Lower leg skin (tissue), 4 donors: ENCODE results near the gene AGPS. TPM values are rescaled to one million over a fixed set of nuclear protein-coding genes. Genes with fewer than 3 reads are reported as not detected.
"Not testable (repeated sequence)": the region's sequence is repeated elsewhere in the genome, so short reads cannot be mapped to it uniquely, and the experiment has no call there.

ENCODE experiments used
- DNase-seq, 2 donors: peaks; one replicate each; pipeline ENCODE4 v3.0.0-alpha.2; 2019; ENCODE audit warnings: low spot score in 2 of 2
- H3K4me3 ChIP-seq: fragments of 200-600 bp; sonication (generic); 2 replicates; pipeline ENCODE4 v1.5.1; 2017; ENCODE audit warnings: mild to moderate bottlenecking, low read depth; ENCODE audit not compliant: poor library complexity, severe bottlenecking
- POLR2A ChIP-seq, 2 donors: fragments of 450-650 bp; IDR thresholded peaks; one replicate each; pipeline ENCODE4 v1.6.1; 2016 to 2017; ENCODE audit warnings: antibody characterized with exemption in 2 of 2, mild to moderate bottlenecking in 1 of 2, moderate library complexity in 1 of 2
- WGBS, 2 donors: methylation state at CpG; one replicate each; pipeline ENCODE4 v1.1.5; 2018; 5-methylcytosine and 5-hydroxymethylcytosine counted together
- intact Hi-C: fragments of 100-400 bp; cut with DNase I; formaldehyde crosslinking; loops from one replicate; pipeline ENCODE4 v1.15.0; 2023; ENCODE audit warnings: low total_unique reads
- total RNA-seq, 4 donors: library from RNA; depleted of rRNA; stranded (reverse); fragments of >200 nt; gene quantifications; one replicate each; pipeline ENCODE4 v1.1.0, GENCODE V29; 2016
- TF ChIP-seq, protein P1 (sequence below), 3 donors: fragments of 450-650 bp; IDR thresholded peaks; one replicate each; pipeline ENCODE4 v1.5.1; 2016; ENCODE audit warnings: antibody characterized with exemption in 3 of 3, mild to moderate bottlenecking in 3 of 3, moderate library complexity in 2 of 3

The AGPS gene
- total RNA-seq, 4 donors from 2014 or later = 14.1 to 29.8 (median 21.0) TPM

DNA sequence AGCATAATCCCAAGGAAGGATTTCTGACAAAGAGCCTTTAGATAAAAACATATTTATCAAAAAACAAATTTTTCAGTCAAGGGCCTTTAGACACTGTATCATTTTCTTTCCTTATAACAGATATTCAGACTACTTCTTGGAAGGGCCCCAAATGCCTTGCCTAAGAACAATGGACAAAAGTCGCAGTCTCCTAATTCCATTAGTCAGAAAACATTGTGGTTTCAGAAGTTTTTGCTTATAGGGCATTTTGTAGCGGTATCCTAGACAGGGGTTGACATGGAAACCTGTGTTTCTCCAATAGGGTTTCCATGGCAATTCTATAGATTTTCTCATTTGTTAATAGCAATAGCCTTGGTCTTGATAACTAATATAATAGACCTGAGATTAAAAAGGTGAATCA, 36.7 kb upstream of the AGPS start:
- H3K4me3 ChIP-seq = no peak overlapping the region
- intact Hi-C loops = no loop called here
- TF ChIP-seq, protein P1, sequence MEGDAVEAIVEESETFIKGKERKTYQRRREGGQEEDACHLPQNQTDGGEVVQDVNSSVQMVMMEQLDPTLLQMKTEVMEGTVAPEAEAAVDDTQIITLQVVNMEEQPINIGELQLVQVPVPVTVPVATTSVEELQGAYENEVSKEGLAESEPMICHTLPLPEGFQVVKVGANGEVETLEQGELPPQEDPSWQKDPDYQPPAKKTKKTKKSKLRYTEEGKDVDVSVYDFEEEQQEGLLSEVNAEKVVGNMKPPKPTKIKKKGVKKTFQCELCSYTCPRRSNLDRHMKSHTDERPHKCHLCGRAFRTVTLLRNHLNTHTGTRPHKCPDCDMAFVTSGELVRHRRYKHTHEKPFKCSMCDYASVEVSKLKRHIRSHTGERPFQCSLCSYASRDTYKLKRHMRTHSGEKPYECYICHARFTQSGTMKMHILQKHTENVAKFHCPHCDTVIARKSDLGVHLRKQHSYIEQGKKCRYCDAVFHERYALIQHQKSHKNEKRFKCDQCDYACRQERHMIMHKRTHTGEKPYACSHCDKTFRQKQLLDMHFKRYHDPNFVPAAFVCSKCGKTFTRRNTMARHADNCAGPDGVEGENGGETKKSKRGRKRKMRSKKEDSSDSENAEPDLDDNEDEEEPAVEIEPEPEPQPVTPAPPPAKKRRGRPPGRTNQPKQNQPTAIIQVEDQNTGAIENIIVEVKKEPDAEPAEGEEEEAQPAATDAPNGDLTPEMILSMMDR (IDR thresholded peaks at IDR 0.05) = no peak
- DNase-seq = no peak
- 76 to 78% methylated on average over 2 of the region's 2 CpGs for WGBS, 2 donors

DNA sequence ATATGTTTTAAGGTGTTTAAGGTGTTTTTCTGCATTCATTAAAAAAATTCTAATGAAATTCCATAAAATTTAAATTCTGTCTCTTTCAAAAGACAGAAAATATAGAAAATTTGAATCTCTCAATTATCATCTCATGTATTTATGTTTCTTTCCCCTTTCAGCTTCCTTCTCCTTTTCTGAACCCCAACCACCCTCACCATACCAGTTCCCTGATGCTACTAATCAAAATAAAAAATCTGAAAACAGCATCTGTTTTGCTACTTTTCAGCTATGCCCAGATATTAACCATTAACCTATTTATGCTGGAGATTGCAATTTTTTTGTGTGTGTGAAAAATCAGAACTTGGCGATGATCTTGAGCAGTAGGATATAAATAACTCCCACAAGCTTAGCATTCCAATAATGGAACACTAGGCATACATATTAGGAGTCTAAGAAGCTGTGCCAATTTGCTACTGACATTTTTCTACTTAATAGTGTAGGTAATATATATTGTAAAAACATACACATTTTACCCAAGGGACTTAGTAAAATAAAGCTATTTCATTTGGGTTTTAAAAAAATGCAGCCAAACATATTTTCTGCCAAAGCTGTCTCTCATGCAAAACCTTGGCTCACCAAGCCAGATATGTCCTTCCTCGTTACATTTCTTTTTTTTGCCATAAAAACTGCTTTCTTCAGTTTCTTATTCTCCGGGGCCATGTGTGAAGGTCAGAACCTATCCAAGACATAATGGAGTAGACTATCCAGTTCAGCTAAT, 32.6 kb upstream of the AGPS start:
- TF ChIP-seq, protein P1 (IDR thresholded peaks at IDR 0.05) = no peak
- no peak for TF ChIP-seq POLR2A (IDR thresholded peaks at IDR 0.05)
- WGBS, 2 donors = 45 to 56% methylated on average over 3 of the region's 3 CpGs
- DNase-seq = no peak
- intact Hi-C loops = no loop called here
- H3K4me3 ChIP-seq = no peak overlapping the region

DNA sequence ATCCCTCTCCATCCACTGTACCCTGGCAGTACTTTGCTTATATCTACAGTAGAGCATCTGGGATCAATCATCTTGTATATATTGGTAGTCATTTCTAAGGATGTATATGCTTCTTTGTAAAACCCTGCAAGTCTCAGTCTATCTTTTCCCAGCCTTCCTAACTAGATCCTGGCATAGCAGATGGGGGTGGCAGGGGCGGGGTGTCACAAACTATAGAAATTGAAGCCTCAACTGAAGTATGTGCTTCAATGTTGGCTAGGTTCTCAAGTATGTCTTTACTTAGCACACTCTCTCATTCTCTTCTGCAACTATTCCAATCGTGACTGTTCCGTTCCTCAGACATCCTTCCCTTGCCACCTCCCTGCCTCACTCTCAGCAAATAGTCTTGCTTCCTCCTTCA, 30.1 kb upstream of the AGPS start:
- no peak for TF ChIP-seq POLR2A (IDR thresholded peaks at IDR 0.05)
- TF ChIP-seq, protein P1 (IDR thresholded peaks at IDR 0.05) = no peak
- DNase-seq = no peak
- WGBS, 2 donors = 76 to 88% methylated on average over 3 of the region's 3 CpGs
- H3K4me3 ChIP-seq = no peak overlapping the region
- intact Hi-C loops = no loop called here

DNA sequence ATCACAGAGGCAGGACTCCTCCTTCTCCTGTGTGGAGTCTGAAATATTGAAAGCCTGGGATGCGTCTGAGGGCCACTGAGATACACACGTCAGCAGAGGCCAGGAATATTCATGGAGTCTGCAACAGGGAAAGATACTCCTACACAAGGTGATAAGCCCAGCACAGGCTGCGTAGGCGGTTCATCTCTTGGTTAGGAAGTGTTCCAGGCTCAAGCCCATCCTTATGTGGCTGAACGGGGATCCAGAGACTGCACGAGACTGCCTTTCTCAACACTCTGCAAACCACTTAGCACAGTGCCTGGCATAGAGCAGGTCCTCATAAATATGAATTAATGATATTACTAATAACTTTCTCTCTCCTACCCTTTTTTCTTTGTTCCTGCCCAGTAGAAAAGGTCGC, 29.2 kb upstream of the AGPS start:
- no peak for DNase-seq
- TF ChIP-seq, protein P1 (IDR thresholded peaks at IDR 0.05) = no peak
- no peak for TF ChIP-seq POLR2A (IDR thresholded peaks at IDR 0.05)
- 89 to 98% methylated on average over 7 of the region's 7 CpGs for WGBS, 2 donors
- intact Hi-C loops = no loop called here
- no peak overlapping the region for H3K4me3 ChIP-seq

DNA sequence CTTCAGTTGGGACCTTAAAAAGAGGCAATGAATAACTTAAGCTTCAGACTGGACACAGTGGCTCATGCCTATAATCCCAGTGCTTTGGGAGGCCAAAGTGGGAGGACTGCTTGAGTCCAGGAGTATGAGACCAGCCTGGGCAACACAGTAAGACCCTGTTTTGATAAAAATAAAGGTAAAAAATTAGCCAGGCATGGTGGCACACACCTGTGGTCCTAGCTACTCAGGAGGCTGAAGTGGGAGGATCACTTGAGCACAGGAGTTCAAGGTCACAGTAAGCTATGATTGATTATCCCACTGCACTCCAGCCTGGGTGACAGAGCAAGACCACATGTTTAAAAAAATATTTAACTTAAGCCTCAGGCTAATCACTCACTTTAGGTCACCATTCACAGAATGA, 26.8 kb upstream of the AGPS start:
- H3K4me3 ChIP-seq, DNase-seq, intact Hi-C loops: not testable (repeated sequence)

DNA sequence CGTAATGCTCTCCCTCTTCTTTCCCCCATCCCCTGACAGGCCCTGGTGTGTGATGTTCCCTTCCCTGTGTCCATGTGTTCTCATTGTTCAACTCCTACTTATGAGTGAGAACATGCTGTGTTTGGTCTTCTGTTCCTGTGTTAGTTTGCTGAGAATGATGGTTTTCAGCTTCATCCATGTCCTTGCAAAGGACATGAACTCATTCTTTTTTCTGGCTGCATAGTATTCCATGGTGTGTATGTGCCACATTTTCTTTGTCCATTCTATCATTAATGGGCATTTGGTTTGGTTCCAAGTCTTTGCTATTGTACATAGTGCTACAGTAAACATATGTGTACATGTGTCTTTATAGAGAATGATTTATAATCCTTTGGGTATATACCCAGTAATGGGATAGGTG, 24.6 kb upstream of the AGPS start:
- 100% methylated on average over 1 of the region's 1 CpG for WGBS, 2 donors
- H3K4me3 ChIP-seq, DNase-seq, intact Hi-C loops: not testable (repeated sequence)

DNA sequence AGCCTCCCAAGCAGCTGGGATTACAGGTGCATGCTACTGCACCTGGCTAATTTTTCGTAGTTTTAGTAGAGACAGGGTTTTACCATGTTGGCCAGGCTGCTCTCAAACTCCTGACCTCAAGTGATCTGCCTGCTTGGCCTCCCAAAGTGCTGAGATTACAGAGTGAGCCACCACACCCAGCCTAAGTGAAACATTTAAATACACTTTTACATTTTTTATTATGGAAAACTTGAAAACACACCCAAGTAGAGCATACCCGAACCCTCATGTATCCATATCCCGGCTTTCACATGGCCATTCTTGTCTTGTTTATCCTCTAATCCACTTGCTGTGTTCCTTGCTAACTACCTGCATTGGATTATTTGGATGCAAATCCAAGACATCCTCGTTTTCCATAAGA, 13.2 kb upstream of the AGPS start:
- H3K4me3 ChIP-seq = no peak overlapping the region
- DNase-seq = no peak
- no peak for TF ChIP-seq POLR2A (IDR thresholded peaks at IDR 0.05)
- TF ChIP-seq, protein P1 (IDR thresholded peaks at IDR 0.05) = no peak
- 90 to 92% methylated on average over 4 of the region's 4 CpGs for WGBS, 2 donors
- intact Hi-C loops = no loop called here
